Fibroblast of skin of scalp (primary cell): Measurements from ENCODE around the gene SPATA31A7. TPM values are rescaled to one million over a fixed set of nuclear protein-coding genes. Genes with fewer than 3 reads are reported as not detected.
"Not testable (repeated sequence)": the region's sequence is repeated elsewhere in the genome, so short reads cannot be mapped to it uniquely, and the experiment has no call there.

Source experiments
- DNase-seq: peaks from one replicate; pipeline ENCODE4 v3.0.0-alpha.2; 2013
- polyA plus RNA-seq, 2 experiments: library from polyadenylated mRNA; unstranded; fragments of 120-200 nt; gene quantifications; one replicate each; pipeline ENCODE4 v1.2.1, GENCODE V29; 2013; ENCODE audit not compliant: insufficient read length in 2 of 2

Gene SPATA31A7
- not detected for polyA plus RNA-seq (2013, experiment 1 of 2; ENCODE audit: insufficient read length)
- not detected for polyA plus RNA-seq (2013, experiment 2 of 2; ENCODE audit: insufficient read length)

DNA sequence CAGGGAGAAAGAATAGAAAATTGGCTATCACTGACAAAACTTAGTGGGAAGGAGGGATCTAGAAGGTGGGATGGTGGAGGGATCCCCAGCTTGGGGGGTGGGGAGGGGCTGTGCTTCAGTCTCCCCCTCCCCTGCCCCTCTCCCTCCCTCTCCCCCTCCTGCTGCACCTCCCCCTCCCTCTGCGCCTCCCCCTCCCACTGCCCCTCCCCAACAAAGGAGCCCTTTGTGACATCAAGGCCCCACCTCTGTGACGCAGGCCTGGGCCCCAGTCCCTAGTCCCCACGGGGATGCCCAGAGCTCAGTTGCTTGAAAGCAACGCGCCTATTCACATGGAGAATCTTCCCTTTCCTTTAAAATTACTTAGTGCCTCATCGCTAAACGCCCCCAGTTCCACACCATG is at the start of gene SPATA31A7:
SPATA31A7 (plus strand) TSS at position 301 of the 400 bp plus-strand sequence; CDS start at position 330, 29 bp downstream.
- DNase-seq: not testable (repeated sequence)

DNA sequence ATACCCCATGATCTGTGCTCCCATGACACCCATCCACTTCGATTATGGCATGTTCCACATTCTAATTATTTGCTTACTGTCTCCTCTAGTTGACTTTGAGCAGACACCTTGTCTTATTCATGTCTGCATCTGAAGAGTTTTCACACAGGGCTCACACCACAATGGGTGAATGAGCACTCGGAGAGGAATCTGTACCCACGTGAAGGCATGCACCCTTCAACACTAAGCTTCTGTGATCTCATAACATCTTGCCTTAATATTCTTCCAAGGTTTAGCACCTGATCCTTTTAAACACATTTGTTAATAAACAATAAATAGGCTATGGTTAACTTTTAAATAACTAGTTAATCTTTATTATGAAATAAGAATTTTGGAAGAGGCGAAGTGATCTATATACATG is 36.6 kb downstream of the SPATA31A7 start:
- DNase-seq: not testable (repeated sequence)
